ENCODE measurements around the gene PPP2R5C.

PPP2R5C gene

DNA sequence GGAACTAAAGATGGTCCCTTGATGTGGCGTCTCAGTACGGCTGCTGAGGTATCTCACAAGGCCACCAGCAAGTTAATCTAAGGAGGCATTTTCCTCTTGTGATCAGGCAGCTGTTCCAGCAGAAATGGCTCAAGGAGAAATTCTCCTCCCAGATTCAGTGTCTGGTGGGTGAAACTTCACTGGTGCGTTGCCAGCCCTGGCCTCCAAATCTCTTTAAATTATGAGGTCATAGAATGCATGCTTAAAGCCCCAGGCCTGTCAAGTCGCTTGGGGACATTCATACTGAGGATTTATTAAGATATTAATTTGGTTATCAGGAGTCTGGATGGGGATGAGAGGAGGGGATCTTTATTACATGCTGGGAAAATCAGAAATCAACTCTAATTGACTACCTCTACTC lies 72.9 kb downstream of the PPP2R5C start:
- Histone ChIP-seq H3K4me3 (replicated peaks; ENCODE audit: low read depth, low read length) (no peak overlapping the region), H3K27me3 (replicated peaks; ENCODE audit: control insufficient read depth, insufficient read depth, low read length) (no peaks in the 10 kb centered on the region), H3K36me3 (ENCODE audit: control insufficient read depth, insufficient read depth, low read length) (peaks cover 8% of the 10 kb centered on the region)
- TF ChIP-seq, protein P1, sequence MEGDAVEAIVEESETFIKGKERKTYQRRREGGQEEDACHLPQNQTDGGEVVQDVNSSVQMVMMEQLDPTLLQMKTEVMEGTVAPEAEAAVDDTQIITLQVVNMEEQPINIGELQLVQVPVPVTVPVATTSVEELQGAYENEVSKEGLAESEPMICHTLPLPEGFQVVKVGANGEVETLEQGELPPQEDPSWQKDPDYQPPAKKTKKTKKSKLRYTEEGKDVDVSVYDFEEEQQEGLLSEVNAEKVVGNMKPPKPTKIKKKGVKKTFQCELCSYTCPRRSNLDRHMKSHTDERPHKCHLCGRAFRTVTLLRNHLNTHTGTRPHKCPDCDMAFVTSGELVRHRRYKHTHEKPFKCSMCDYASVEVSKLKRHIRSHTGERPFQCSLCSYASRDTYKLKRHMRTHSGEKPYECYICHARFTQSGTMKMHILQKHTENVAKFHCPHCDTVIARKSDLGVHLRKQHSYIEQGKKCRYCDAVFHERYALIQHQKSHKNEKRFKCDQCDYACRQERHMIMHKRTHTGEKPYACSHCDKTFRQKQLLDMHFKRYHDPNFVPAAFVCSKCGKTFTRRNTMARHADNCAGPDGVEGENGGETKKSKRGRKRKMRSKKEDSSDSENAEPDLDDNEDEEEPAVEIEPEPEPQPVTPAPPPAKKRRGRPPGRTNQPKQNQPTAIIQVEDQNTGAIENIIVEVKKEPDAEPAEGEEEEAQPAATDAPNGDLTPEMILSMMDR (IDR thresholded peaks at IDR 0.05; ENCODE audit: insufficient read depth, low read length, poor library complexity, severe bottlenecking): no peak
- no peak for DNase-seq (ENCODE audit: extremely low read depth, insufficient read length)

GRCh38 chr14:101834800-101835547 lies 73.5 kb downstream of the PPP2R5C start:
- H3K4me3 ChIP-seq (replicated peaks; ENCODE audit: low read depth, low read length): no peak overlapping the region
- TF ChIP-seq, protein P1 (IDR thresholded peaks at IDR 0.05; ENCODE audit: insufficient read depth, low read length, poor library complexity, severe bottlenecking): no peak
- H3K27me3 ChIP-seq (replicated peaks; ENCODE audit: control insufficient read depth, insufficient read depth, low read length): no peaks in the 10 kb centered on the region
- no peak for DNase-seq (ENCODE audit: extremely low read depth, insufficient read length)
- peaks cover 8% of the 10 kb centered on the region for H3K36me3 ChIP-seq (ENCODE audit: control insufficient read depth, insufficient read depth, low read length)

- no peak for DNase-seq (ENCODE audit: extremely low read depth, insufficient read length)
- Histone ChIP-seq H3K36me3 (ENCODE audit: control insufficient read depth, insufficient read depth, low read length) (peaks cover 8% of the 10 kb centered on the region), H3K4me3 (replicated peaks; ENCODE audit: low read depth, low read length) (no peak overlapping the region), H3K27me3 (replicated peaks; ENCODE audit: control insufficient read depth, insufficient read depth, low read length) (no peaks in the 10 kb centered on the region)
- TF ChIP-seq, protein P1 (IDR thresholded peaks at IDR 0.05; ENCODE audit: insufficient read depth, low read length, poor library complexity, severe bottlenecking): no peak
These were observed 74.1 kb downstream of the PPP2R5C start for GRCh38 chr14:101835566-101835965.

GRCh38 chr14:101836135-101836534 lies 74.6 kb downstream of the PPP2R5C start:
- Histone ChIP-seq H3K36me3 (ENCODE audit: control insufficient read depth, insufficient read depth, low read length) (peaks cover 5% of the 10 kb centered on the region), H3K27me3 (replicated peaks; ENCODE audit: control insufficient read depth, insufficient read depth, low read length) (no peaks in the 10 kb centered on the region), H3K4me3 (replicated peaks; ENCODE audit: low read depth, low read length) (no peak overlapping the region)
- DNase-seq (ENCODE audit: extremely low read depth, insufficient read length): no peak
- TF ChIP-seq, protein P1 (IDR thresholded peaks at IDR 0.05; ENCODE audit: insufficient read depth, low read length, poor library complexity, severe bottlenecking): no peak

GRCh38 chr14:101838476-101838875 lies 77.0 kb downstream of the PPP2R5C start:
- Histone ChIP-seq H3K36me3 (ENCODE audit: control insufficient read depth, insufficient read depth, low read length) (no peaks in the 10 kb centered on the region; the same call in 1 of the 2 replicates), H3K4me3 (replicated peaks; ENCODE audit: low read depth, low read length) (no peak overlapping the region), H3K27me3 (replicated peaks; ENCODE audit: control insufficient read depth, insufficient read depth, low read length) (no peaks in the 10 kb centered on the region)
- TF ChIP-seq, protein P1 (IDR thresholded peaks at IDR 0.05; ENCODE audit: insufficient read depth, low read length, poor library complexity, severe bottlenecking): no peak
- no peak for DNase-seq (ENCODE audit: extremely low read depth, insufficient read length)
